NCI-H460 (cell line): ENCODE results near the gene LZTS3. TPM values are rescaled to one million over a fixed set of nuclear protein-coding genes. Genes with fewer than 3 reads are reported as not detected.
A peak's percentile ranks its signal among the peaks of the same experiment; 100 is the strongest.

Source experiments
- DNase-seq: peaks from one replicate; pipeline ENCODE4 v3.0.0-alpha.2; 2016; ENCODE audit warnings: low read depth; ENCODE audit errors: extremely low read depth
- total RNA-seq: library from RNA; depleted of rRNA; stranded (reverse); fragments of >200 nt; shearing (Covaris generic); gene quantifications from 2 replicates; pipeline ENCODE4 v1.2.3, GENCODE V29; 2014; rRNA removed

LZTS3 gene
- total RNA-seq, 1 experiment from 2014 or later, result 3.8 TPM

DNA sequence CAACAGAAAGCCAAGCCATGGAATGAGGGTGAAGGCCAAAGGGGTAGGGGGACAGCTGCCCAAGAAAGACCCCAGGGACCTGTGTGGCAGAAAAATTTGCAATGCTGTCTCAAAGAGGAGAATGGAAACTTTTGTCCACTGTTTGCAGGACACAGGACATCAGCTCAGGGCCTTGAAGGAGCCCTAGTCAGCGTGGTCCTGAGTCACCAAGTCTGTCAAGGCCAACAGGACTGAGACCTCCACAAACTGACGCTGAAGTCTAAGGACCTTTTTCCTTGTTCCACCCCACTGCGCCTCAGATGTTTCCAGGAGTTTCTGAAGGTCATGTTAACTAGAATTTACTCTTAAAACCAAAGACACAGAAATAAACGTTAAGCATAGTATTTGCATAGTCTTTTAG is 57.0 kb downstream of the LZTS3 start:
- DNase-seq, result no peak

DNA sequence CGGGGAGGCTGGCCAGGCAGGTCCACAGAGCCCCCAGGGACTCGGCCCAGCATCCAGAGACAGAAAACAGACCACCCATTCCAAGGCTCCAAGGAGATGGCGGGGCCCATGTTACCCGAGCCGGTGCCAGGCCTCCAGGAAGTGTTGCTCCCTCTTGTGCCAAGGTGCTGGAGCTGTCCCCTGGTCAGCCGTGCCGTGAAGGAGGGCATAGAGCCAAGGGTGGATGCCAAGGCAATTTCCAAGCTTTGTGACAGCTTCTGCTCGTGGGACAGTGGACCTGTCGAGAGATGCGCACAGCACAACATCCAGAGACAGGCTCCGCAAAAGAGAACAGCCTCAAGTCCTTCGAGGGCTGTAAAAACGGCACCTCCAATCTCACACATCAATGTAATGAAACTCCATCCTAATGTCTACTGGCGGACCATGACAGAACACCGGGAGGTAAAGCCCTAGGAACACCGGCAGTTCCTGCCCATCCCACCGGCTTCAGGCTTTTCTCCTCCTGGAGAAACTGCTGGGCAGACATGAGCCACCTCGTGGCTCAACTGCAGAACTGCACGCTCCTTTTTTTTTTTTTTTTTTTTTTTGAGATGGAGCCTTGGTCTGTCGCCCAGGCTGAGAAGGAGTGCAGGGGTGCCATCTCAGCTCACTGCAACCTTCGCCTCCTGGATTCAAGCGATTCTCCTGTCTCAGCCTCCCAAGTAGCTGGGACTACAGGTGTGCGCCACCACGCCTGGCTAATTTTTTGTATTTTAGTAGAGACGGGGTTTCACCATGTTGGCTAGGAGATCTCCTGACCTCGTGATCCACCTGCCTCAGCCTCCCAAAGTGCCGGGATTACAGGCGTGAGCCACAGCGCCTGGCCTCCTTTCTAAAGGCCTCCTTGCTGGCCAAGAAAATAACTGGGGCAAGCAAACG is 57.9 kb downstream of the LZTS3 start:
- DNase-seq, result peak; percentile 56

Other genes starting within 250 kb of the LZTS3 start
- gene GNRH2, start 129.9 kb downstream of the LZTS3 start, total RNA-seq, result not detected in 2 replicates
- 78.4 and 82.0 TPM in 2 replicates for gene MRPS26, start 127.5 kb downstream of the LZTS3 start, total RNA-seq
- not detected in 2 replicates for gene OXT, start 101.9 kb downstream of the LZTS3 start, total RNA-seq
- not detected in 2 replicates for gene AVP, start 88.8 kb downstream of the LZTS3 start, total RNA-seq
- gene FASTKD5, start 13.7 kb downstream of the LZTS3 start, total RNA-seq, result 33.5 and 37.5 TPM in 2 replicates
- 2.5 and 2.7 TPM in 2 replicates for gene UBOX5, start 13.7 kb downstream of the LZTS3 start, total RNA-seq
- 81.4 and 90.9 TPM in 2 replicates for gene DDRGK1, start 31.1 kb upstream of the LZTS3 start, total RNA-seq
- 116 TPM in 2 replicates for gene ITPA, start 35.9 kb upstream of the LZTS3 start, total RNA-seq
- 65.8 and 71.0 TPM in 2 replicates for gene SLC4A11, start 65.6 kb upstream of the LZTS3 start, total RNA-seq
- gene DNAAF9, start 234.1 kb upstream of the LZTS3 start, total RNA-seq, result 10.2 and 11.8 TPM in 2 replicates